AG04450 (cell line): Measurements from ENCODE around the gene ABCD1. TPM values are rescaled to one million over a fixed set of nuclear protein-coding genes. Genes with fewer than 3 reads are reported as not detected.
A peak's percentile ranks its signal among the peaks of the same experiment; 100 is the strongest.

Source experiments
- CTCF ChIA-PET: fragments of 300-600, 350-600 bp; formaldehyde crosslinking; extraction: SDS; loops from one replicate; lab custom pipeline; 2022; ENCODE audit warnings: antibody characterized with exemption, inconsistent platforms; lab: Charles Lee
- POLR2A ChIA-PET: fragments of 350-600 bp; formaldehyde crosslinking; extraction: SDS; loops from one replicate; lab custom pipeline; 2021; ENCODE audit warnings: antibody characterized with exemption, inconsistent platforms; lab: Yijun Ruan, JAX
- DNase-seq: peaks from one replicate; pipeline ENCODE4 v3.0.0-alpha.2; 2011; ENCODE audit warnings: low read depth, low spot score
- H3K27ac ChIP-seq: one replicate; pipeline ENCODE4 v1.5.1; 2012; ENCODE audit warnings: low read depth, low read length, control low read depth
- H3K27me3 ChIP-seq: one replicate; pipeline ENCODE4 v1.6.0; 2012; ENCODE audit warnings: low read length; ENCODE audit not compliant: control insufficient read depth, insufficient read depth
- H3K4me3 ChIP-seq: 2 replicates; pipeline ENCODE4 v1.5.1; 2011; ENCODE audit warnings: mild to moderate bottlenecking, low read depth, low read length, control low read depth
- H3K9me3 ChIP-seq: 2 replicates; pipeline ENCODE4 v1.5.1; 2012; ENCODE audit warnings: low read length; ENCODE audit not compliant: control insufficient read depth, insufficient read depth
- CTCF ChIP-seq: IDR thresholded peaks from 2 replicates; pipeline ENCODE4 v1.5.1; 2011; ENCODE audit warnings: low read depth, low read length, control low read depth, inconsistent platforms
- polyA plus RNA-seq: library from polyadenylated mRNA; depleted of rRNA; stranded (reverse); fragments of >200 nt; gene quantifications from 2 replicates; pipeline ENCODE4 v1.2.3, GENCODE V29; 2011

ABCD1 gene
- polyA plus RNA-seq, 1 experiment = 4.2 TPM

GRCh38 chrX:153685751-153686696, 38.6 kb upstream of the ABCD1 start:
- H3K27ac ChIP-seq = no peak overlapping the region
- no peak overlapping the region for H3K4me3 ChIP-seq
- no peak for TF ChIP-seq CTCF
- H3K9me3 ChIP-seq = peaks cover 3% of the 10 kb centered on the region
- DNase-seq = no peak
- POLR2A ChIA-PET = no interaction called here
- CTCF ChIA-PET = interaction anchor here (0.5 to 1.9 kb wide), 5 partner anchors 17 to 759 kb away, joined by 3 to 6 read pairs (median 4); no protein-coding TSS in a partner anchor
- H3K27me3 ChIP-seq = no peaks in the 10 kb centered on the region

- TF ChIP-seq CTCF = no peak
- DNase-seq = no peak
- ChIA-PET POLR2A (interaction anchor here (0.6 to 0.7 kb wide), 3 partner anchors 36 to 387 kb away, joined by 3 to 5 read pairs (median 3); no protein-coding TSS in a partner anchor), CTCF (interaction anchor here (0.5 to 1.9 kb wide), 5 partner anchors 18 to 758 kb away, joined by 3 to 6 read pairs (median 4); no protein-coding TSS in a partner anchor)
- H3K27ac ChIP-seq = no peak overlapping the region
- H3K4me3 ChIP-seq = no peak overlapping the region
- H3K9me3 ChIP-seq = peaks cover 3% of the 10 kb centered on the region
- H3K27me3 ChIP-seq = no peaks in the 10 kb centered on the region
These were observed 37.9 kb upstream of the ABCD1 start for GRCh38 chrX:153686711-153687110.

GRCh38 chrX:153687121-153688039, 37.3 kb upstream of the ABCD1 start, which contains the start of gene SLC6A8:
TSS of gene SLC6A8 (plus strand) at chrX:153687926. CDS start at chrX:153688575, 649 bp downstream.
- H3K4me3 ChIP-seq = peak within 1 kb of the TSS; percentile 56
- peaks cover 3% of the 10 kb centered on the region for H3K9me3 ChIP-seq
- ChIA-PET POLR2A (interaction anchor here (0.6 to 0.7 kb wide), 3 partner anchors 36 to 386 kb away, joined by 3 to 5 read pairs (median 3); no protein-coding TSS in a partner anchor), CTCF (interaction anchor here (0.6 to 1.9 kb wide), 4 partner anchors 18 to 757 kb away, joined by 3 to 6 read pairs (median 4); no protein-coding TSS in a partner anchor)
- H3K27me3 ChIP-seq = no peaks in the 10 kb centered on the region
- DNase-seq = peak; percentile 15
- H3K27ac ChIP-seq = no peak within 1 kb of the TSS
- peak; percentile 32 for TF ChIP-seq CTCF

GRCh38 chrX:153688071-153688470, 36.6 kb upstream of the ABCD1 start:
- no peak overlapping the region for H3K27ac ChIP-seq
- CTCF ChIA-PET = interaction anchor here (1.5 to 1.9 kb wide), 2 partner anchors 20 to 149 kb away, joined by 3 to 6 read pairs; no protein-coding TSS in a partner anchor
- no peak overlapping the region for H3K4me3 ChIP-seq
- H3K27me3 ChIP-seq = no peaks in the 10 kb centered on the region
- DNase-seq = no peak
- no peak for TF ChIP-seq CTCF
- peaks cover 3% of the 10 kb centered on the region for H3K9me3 ChIP-seq
- POLR2A ChIA-PET = no interaction called here
